ENCODE results near the gene RRH. TPM values are rescaled to one million over a fixed set of nuclear protein-coding genes. Genes with fewer than 3 reads are reported as not detected.

Gene RRH
- total and polyA plus RNA-seq, 2 of the 4 experiments (the other 2 are of a cell fraction) = 0.05 TPM; not detected in 1

DNA sequence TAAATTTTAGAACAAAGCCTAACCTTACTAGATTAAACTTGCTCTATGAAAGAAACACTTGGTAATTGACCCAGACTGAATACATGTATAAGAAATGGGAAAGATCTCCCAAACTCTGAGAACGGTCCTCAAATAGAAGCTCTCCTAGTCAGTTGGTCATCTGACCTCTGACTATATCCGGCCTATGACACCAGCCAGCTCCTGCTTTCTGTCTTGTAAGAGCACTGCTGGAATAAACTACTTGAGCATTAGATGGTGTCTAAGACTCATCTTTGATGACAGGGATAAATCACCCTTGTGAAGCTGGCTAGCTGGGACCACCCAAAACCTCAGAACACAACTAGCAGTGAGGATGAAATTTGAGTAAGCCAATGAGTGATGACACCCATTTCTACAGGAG lies 44.3 kb downstream of the RRH start:
- dilution Hi-C loops (cut with HindIII; ENCODE audit: low sequenced_read_pairs, unreplicated experiment) = no loop called here
- intact Hi-C loops (cut with micrococcal nuclease) = no loop called here
- no peak overlapping the region for H3K56ac ChIP-seq (ENCODE audit: extremely low read depth, insufficient read depth, low read length)
- no CpG with 5 or more reads among the region's 2 CpGs for WGBS, 2 experiments (ENCODE audit: extremely low coverage in 2 of 2, insufficient read length in 1 of 2)
- H2BK20ac ChIP-seq (ENCODE audit: low read depth, low read length) = no peak overlapping the region
- H3K27me3 ChIP-seq (ENCODE audit: control insufficient read depth, insufficient read depth, low read length) = no peaks in the 10 kb centered on the region
- POLR2A ChIA-PET (ENCODE audit: unreplicated experiment) = no interaction called here
- no peak overlapping the region for H4K8ac ChIP-seq (ENCODE audit: low read depth in 2 of 2, low read length in 2 of 2)
- H3K27ac ChIP-seq (ENCODE audit: insufficient read depth, low read length) = no peak overlapping the region
- in situ Hi-C loops (cut with MboI; ENCODE audit: low sequenced_read_pairs) = no loop called here
- no peak overlapping the region for H2AK9ac ChIP-seq (replicated peaks; ENCODE audit: low read depth, low read length, poor library complexity)
- no peak overlapping the region for H3K4me2 ChIP-seq (ENCODE audit: low read depth, low read length)
- no peaks in the 10 kb centered on the region for H3K4me1 ChIP-seq (ENCODE audit: control insufficient read depth, insufficient read depth, low read length)
- no peaks in the 10 kb centered on the region for H3K79me1 ChIP-seq (ENCODE audit: low read depth in 1 of 2, low read length in 2 of 2)
- no peak overlapping the region for H4K5ac ChIP-seq (ENCODE audit: low read depth, low read length)
- no peaks in the 10 kb centered on the region for H3K36me3 ChIP-seq (ENCODE audit: control insufficient read depth, insufficient read depth, low read length)
- CTCF ChIA-PET = no interaction called here
- no peak overlapping the region for H2BK120ac ChIP-seq (ENCODE audit: low read depth, low read length)
- H3K9me3 ChIP-seq (ENCODE audit: control insufficient read depth, insufficient read depth, low read length) = no peaks in the 10 kb centered on the region
- DNase-seq = no peak
- no peak overlapping the region for H3K4ac ChIP-seq (ENCODE audit: low read depth, low read length)
- H4K20me1 ChIP-seq (ENCODE audit: insufficient read depth, low read length) = no peaks in the 10 kb centered on the region
- H3K4me3 ChIP-seq (ENCODE audit: insufficient read depth, low read depth, low read length) = no peak overlapping the region
- H2AFZ ChIP-seq (replicated peaks; ENCODE audit: low read length, poor library complexity) = no peak overlapping the region
- no peak overlapping the region for H4K91ac ChIP-seq (ENCODE audit: insufficient read depth, low read depth, low read length)
- H2AK5ac ChIP-seq (ENCODE audit: low read depth, low read length) = no peak overlapping the region
- no peak overlapping the region for H2BK5ac ChIP-seq (ENCODE audit: low read depth, low read length, poor library complexity, severe bottlenecking)
- H3K18ac ChIP-seq (ENCODE audit: low read depth, low read length) = no peak overlapping the region
- H3K9ac ChIP-seq (ENCODE audit: low read depth, low read length) = no peak overlapping the region
- H3K9me1 ChIP-seq (ENCODE audit: insufficient read depth, low read length) = no peaks in the 10 kb centered on the region
- BruUV-seq (replicated peaks) = no TSS peak
- H3K23ac ChIP-seq (ENCODE audit: low read depth, low read length) = no peak overlapping the region
- no peak overlapping the region for H3K14ac ChIP-seq (replicated peaks; ENCODE audit: low read depth, low read length)
- TF ChIP-seq CHD1 (IDR thresholded peaks at IDR 0.05; ENCODE audit: low read depth, low read length) (no peak), SMC3 (IDR thresholded peaks at IDR 0.05; ENCODE audit: low read depth, low read length) (no peak), RFX5 (IDR thresholded peaks at IDR 0.05; ENCODE audit: low read depth, low read length) (no peak), POLR2A (IDR thresholded peaks at IDR 0.05; ENCODE audit: low read depth, low read length) (no peak), CEBPB (IDR thresholded peaks at IDR 0.05; ENCODE audit: low read depth, low read length) (no peak)
- TF ChIP-seq, protein P1, sequence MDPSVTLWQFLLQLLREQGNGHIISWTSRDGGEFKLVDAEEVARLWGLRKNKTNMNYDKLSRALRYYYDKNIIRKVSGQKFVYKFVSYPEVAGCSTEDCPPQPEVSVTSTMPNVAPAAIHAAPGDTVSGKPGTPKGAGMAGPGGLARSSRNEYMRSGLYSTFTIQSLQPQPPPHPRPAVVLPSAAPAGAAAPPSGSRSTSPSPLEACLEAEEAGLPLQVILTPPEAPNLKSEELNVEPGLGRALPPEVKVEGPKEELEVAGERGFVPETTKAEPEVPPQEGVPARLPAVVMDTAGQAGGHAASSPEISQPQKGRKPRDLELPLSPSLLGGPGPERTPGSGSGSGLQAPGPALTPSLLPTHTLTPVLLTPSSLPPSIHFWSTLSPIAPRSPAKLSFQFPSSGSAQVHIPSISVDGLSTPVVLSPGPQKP (IDR thresholded peaks at IDR 0.05; ENCODE audit: borderline replicate concordance, low read depth, low read length) = no peak
- no peak for ATAC-seq (ENCODE audit: low read depth)
- no peak overlapping the region for H2BK15ac ChIP-seq (ENCODE audit: low read depth, low read length)
